Urinary bladder (tissue), 4 donors: ENCODE results near the gene SUB1. TPM values are rescaled to one million over a fixed set of nuclear protein-coding genes. Genes with fewer than 3 reads are reported as not detected.
A peak's percentile ranks its signal among the peaks of the same experiment; 100 is the strongest.

Source experiments
- DNase-seq: peaks from one replicate; pipeline ENCODE4 v3.0.0-alpha.2; 2015; ENCODE audit errors: extremely low spot score
- H3K27ac ChIP-seq: one replicate; pipeline ENCODE4 v1.5.1; 2013; ENCODE audit warnings: low read depth, mild to moderate bottlenecking, moderate library complexity
- H3K36me3 ChIP-seq: one replicate; pipeline ENCODE4 v1.6.1; 2013; ENCODE audit warnings: mild to moderate bottlenecking, moderate library complexity; ENCODE audit not compliant: insufficient read depth
- H3K4me1 ChIP-seq: one replicate; pipeline ENCODE4 v1.6.1; 2013; ENCODE audit warnings: mild to moderate bottlenecking, moderate library complexity; ENCODE audit not compliant: insufficient read depth
- H3K4me3 ChIP-seq: one replicate; pipeline ENCODE4 v1.5.1; 2013; ENCODE audit warnings: low read depth, low read length
- WGBS: extraction: QIAGEN DNeasy Blood & Tissue Kit; methylation state at CpG from one replicate; pipeline ENCODE4 v1.1.7; 2013; 5-methylcytosine and 5-hydroxymethylcytosine counted together
- polyA plus RNA-seq: library from polyadenylated mRNA; stranded (reverse); fragments of 200-250 nt; gene quantifications from one replicate; pipeline ENCODE4 v1.2.3, GENCODE V29; 2013
- total RNA-seq: library from RNA; depleted of rRNA; stranded (reverse); fragments of >200 nt; gene quantifications from one replicate; pipeline ENCODE4 v1.2.3, GENCODE V29; 2014
- donor health status: healthy with polysubstance abuse.
- donor health status: healthy.

Gene SUB1
- total and polyA plus RNA-seq, 2 donors, result 99.9 to 186 TPM

DNA sequence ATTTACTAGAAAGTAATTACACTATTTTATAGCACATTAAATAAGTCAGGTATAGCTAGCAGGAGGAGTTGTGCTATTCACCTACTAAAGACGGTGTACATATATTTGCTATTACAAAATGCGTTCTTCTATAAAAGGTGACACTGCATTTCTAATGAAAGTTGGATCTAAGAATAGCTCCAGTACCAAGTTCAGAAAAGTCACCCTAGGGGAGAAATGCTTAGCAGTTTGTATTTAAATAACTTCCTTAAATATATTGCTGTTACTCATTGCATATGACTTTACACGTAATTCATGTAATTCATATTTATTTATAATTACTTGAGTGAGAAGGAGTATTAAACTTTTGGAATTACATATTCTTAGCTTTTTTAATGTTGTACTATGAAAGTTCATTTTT is 7.0 kb upstream of the SUB1 start:
- Histone ChIP-seq H3K36me3 (no peaks in the 10 kb centered on the region), H3K4me3 (no peak overlapping the region), H3K4me1 (no peaks in the 10 kb centered on the region), H3K27ac (no peak overlapping the region)
- 88% methylated on average over 3 of the region's 3 CpGs for WGBS
- no peak for DNase-seq

DNA sequence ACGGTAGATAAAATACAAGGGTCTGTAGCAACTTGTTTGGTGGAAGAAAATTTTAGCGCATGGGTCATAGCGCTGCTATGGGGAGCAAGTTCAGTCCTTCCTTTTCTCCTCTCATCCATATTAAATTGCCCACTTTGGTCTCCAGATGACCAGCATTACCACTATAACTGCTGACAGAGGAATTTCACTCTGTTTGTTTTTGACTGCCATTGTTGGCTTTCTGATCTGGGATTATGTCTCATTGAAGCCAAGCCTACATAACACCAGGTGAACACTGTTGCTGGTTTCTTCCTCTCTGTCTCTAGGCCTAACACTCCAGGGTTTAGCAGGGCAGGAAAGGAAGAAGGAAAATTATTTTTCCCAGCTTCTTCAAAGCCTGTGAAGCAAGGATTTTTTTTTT is 6.6 kb upstream of the SUB1 start:
- no peaks in the 10 kb centered on the region for H3K36me3 ChIP-seq
- no peak for DNase-seq
- no peak overlapping the region for H3K27ac ChIP-seq
- 94% methylated on average over 3 of the region's 3 CpGs for WGBS
- H3K4me3 ChIP-seq, result no peak overlapping the region
- H3K4me1 ChIP-seq, result no peaks in the 10 kb centered on the region

DNA sequence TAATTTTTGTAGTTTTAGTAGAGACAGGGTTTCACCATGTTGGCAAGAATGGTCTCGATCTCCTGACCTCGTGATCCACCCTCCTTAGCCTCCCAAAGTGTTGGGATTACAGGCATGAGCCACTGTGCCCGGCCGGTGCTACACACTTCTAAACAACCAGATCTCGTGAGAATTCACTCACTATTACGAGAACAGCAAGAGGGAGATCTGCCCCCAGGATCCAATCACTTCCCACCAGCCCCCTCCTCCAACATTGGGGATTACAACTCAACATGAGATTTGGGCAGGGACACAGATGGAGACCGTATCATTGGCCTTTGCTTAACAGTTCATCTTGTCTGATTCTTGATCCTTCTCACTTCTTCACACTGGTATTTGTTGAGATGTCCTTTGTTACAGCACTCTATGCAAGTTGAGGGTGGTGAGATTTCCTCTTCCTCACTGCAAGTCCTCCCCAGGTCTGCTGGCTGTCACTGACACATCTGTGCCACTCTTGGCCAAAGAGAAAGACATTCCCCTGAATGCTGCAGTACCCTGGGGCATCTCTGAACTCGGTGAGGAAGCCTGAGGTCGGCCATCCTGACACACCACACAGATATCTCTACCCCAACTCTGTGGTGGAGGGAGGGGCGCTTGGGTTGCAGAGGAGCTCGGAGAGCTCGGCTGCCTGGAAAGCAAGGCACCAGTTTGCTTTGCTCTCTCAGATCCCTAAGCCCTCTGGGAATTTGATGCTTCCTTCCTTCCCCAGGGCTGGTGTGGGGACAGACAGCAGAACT is 4.2 kb upstream of the SUB1 start:
- H3K36me3 ChIP-seq, result no peaks in the 10 kb centered on the region
- H3K4me3 ChIP-seq, result no peak overlapping the region
- no peaks in the 10 kb centered on the region for H3K4me1 ChIP-seq
- no peak overlapping the region for H3K27ac ChIP-seq
- 74% methylated on average over 12 of the region's 12 CpGs for WGBS
- no peak for DNase-seq

DNA sequence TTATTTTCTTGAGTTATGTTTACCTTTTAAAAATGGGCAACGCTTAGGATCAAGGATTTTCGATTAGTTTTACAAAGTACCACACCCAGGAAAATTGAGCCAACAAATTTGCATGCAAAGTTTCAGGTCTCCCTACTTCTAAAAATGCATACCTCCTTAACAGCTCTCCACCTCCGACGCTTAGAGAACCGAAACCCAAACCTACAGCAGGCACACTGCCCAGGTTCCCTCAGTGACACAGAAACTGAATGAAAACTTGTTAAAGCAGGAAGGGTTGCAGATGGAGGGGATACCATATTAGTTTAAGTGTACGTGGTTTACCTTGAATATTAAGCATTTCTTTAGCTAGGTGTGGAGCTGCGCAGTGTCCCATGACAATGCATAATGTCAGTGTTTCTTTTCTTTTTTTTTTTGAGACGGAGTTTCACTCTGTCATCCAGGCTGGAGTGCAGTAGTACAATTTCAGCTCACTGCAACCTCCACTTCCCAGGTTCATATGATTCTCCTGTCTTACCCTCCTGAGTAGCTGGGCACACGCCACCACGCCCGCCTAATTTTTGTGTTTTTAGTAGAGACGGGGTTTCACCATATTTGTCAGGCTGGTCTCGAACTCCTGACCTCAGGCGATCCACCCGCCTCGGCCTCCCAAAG is 1.6 kb upstream of the SUB1 start:
- whole genome bisulfite sequencing, result 82% methylated on average over 16 of the region's 16 CpGs
- no peak overlapping the region for H3K4me3 ChIP-seq

DNA sequence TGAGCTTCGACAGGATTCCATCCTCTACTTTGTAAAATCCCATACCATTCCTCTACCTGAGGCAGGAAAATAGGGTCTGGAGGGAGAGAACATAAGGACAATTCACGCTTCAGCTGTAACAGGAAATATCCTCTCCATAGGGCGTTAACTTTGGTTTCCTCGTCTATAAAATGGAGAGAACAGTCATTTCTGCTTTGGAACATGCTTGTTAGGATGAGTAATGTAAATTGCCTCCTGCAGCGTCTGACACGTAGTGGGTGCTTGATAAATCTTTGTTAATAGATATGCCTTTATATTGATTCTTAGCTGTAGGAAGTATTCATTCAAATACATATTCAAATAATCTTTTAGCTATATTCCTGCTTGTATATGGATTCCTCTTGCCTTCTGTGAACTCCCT is 711 bp upstream of the SUB1 start:
- WGBS, result 78% methylated on average over 6 of the region's 6 CpGs
- DNase-seq, result no peak
- peaks cover 1% of the 10 kb centered on the region for H3K36me3 ChIP-seq
- no peaks in the 10 kb centered on the region for H3K4me1 ChIP-seq
- no peak overlapping the region for H3K4me3 ChIP-seq
- H3K27ac ChIP-seq, result no peak overlapping the region

More for the DNA sequence above, 1.6 kb upstream of the SUB1 start:
- H3K36me3 ChIP-seq, result no peaks in the 10 kb centered on the region
- no peak overlapping the region for H3K27ac ChIP-seq
- no peaks in the 10 kb centered on the region for H3K4me1 ChIP-seq
- DNase-seq, result no peak

DNA sequence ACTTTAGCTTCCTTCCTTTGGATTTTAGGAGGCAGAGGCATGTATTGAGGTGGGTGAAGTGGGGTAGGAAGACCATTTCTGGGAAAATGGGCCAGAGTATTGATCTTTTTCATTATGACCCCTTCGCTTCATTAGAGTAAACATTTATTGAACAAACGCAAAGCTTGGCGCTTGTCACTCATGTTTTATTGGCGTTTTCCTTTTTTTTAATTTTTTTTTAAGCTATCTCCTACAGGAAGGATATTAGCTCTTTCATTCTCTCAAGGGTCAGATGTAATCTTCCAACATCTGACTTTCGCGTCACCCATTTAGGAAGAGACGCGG is 273 bp upstream of the SUB1 start:
- no peak overlapping the region for H3K27ac ChIP-seq
- 28% methylated on average over 8 of the region's 8 CpGs for WGBS
- no peak for DNase-seq
- H3K4me1 ChIP-seq, result no peaks in the 10 kb centered on the region
- peaks cover 1% of the 10 kb centered on the region for H3K36me3 ChIP-seq
- H3K4me3 ChIP-seq, result peak overlapping the region; percentile 97

DNA sequence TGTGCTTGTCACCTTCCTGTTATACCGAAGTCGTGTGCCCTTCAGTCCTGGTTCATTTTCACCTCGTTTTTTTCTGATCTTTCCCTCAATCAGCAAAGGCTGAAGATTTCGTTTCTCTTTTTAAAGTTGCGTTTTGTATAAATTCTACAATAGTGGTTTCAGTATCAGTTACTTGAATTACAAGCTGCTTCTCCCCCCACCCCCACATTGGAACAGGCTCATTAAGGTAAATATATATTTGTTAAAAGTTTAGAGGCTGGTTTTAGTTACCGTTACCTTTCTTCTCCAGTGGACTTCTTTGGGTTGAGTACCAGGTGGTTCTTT is 881 bp downstream of the SUB1 start:
- under 1% methylated on average over 6 of the region's 6 CpGs for WGBS

DNA sequence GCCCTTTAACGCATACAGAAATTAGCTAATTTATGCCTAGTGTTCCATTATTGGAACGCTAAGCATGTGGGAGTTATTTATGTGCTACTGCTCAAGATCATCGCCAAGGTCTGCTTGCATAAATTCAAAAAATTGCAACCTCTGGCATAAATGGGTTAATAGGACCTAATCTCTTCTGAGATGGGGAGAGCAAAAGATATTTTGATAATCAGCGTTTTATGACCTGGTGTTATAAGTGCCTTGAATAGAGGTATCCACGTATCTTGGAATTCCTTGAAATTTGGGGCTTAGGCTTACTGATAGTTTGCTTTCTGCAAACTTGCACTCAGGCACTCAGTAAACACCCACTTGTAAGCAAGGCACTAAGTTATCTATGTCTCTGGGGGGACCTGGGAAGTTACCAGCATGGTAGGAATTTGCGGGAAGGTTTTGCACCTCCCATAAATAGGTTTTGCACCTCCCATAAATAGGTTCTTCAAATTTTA is 1.8 kb downstream of the SUB1 start:
- Histone ChIP-seq H3K27ac (no peak overlapping the region), H3K4me1 (no peaks in the 10 kb centered on the region), H3K36me3 (peaks cover 1% of the 10 kb centered on the region), H3K4me3 (no peak overlapping the region)
- no peak for DNase-seq
- 66% methylated on average over 6 of the region's 6 CpGs for WGBS

More for the DNA sequence above, 881 bp downstream of the SUB1 start:
- Histone ChIP-seq H3K27ac (peak overlapping the region; percentile 100), H3K4me1 (no peaks in the 10 kb centered on the region), H3K36me3 (peaks cover 1% of the 10 kb centered on the region), H3K4me3 (peak overlapping the region; percentile 97)
- no peak for DNase-seq

DNA sequence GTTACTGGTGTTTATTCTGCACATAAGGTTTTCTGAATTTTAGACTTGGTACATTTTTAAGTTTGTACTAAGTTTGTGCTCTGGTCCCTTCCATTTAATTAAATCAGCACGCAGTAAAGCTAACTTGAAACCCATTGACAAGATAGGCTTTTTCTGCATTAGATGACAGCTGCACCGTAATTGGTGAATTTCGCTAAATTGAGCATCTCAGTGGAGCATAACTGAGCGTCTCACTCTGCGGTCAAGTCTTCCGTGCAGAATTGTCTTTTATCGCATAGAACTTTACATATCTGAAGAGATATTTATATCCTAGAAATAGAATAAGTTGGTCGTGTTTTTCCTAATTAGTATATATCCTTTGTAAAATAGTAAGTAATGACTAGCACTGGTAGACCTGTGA is 4.1 kb downstream of the SUB1 start:
- WGBS, result 86% methylated on average over 8 of the region's 8 CpGs
- no peak overlapping the region for H3K4me3 ChIP-seq
- peaks cover 3% of the 10 kb centered on the region for H3K36me3 ChIP-seq
- no peaks in the 10 kb centered on the region for H3K4me1 ChIP-seq
- no peak overlapping the region for H3K27ac ChIP-seq
- DNase-seq, result no peak

DNA sequence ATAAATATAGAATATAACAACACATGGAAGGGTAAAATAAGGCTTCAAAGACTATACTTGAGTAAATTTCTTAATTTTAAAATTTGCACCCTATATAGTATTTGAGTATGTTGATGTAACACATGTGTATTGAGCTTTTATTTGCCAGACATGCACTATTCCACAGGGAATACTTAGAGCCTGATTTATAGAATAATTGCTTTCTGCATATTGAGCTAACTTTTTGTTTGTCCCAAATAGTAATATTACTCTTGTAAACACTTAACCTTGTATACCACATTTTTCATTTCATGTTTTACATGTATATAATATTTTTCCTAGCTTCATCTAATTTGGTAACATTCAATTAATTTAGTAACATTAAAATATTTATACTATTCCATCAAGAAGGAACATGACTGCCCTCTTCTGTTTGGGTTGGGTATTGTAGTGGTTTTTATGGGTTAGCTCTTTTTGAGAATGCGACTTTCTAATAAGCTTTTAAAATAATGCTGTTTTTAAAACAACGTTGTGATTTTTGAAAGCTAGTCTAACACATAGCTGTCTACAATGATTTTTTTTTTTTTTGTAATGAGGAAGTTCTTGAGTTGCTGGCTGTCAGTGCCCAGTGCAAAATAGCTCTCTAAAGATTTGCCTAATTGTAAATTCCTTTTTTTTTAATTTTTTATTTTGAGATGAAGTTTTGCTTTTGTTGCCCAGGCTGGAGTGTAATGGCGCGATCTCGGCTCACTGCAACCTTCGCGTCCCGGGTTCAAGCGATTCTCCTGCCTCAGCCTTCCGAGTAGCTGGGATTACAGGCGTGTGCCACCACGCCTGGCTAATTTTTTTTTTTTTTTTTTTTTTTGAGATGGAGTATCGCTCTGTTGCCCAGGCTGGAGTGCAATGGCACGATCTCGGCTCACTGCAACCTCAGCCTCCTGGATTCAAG is 4.8 kb downstream of the SUB1 start:
- H3K4me3 ChIP-seq, result no peak overlapping the region
- no peak for DNase-seq
- peaks cover 3% of the 10 kb centered on the region for H3K36me3 ChIP-seq
- H3K4me1 ChIP-seq, result no peaks in the 10 kb centered on the region
- WGBS, result 85% methylated on average over 15 of the region's 15 CpGs
- H3K27ac ChIP-seq, result no peak overlapping the region

DNA sequence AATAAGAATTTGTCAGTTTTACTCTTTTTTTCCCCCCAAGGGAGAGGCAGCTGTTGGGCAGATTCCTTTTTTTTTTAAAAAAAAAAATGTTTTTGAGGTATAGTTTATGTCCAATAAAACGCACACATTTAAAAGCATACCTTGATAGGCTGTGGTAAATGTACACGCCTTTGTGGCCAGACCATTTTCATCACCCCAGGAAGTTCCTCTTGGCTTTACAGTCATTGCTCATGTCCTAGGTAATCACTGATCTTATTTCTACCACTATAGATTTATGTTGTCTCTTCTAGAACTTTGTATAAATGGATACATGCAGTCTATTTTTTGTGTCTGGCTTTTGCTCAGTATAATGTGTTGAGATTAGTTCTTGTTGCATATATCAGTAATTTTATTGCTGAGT is 9.8 kb downstream of the SUB1 start:
- WGBS, result 76% methylated on average over 2 of the region's 2 CpGs

DNA sequence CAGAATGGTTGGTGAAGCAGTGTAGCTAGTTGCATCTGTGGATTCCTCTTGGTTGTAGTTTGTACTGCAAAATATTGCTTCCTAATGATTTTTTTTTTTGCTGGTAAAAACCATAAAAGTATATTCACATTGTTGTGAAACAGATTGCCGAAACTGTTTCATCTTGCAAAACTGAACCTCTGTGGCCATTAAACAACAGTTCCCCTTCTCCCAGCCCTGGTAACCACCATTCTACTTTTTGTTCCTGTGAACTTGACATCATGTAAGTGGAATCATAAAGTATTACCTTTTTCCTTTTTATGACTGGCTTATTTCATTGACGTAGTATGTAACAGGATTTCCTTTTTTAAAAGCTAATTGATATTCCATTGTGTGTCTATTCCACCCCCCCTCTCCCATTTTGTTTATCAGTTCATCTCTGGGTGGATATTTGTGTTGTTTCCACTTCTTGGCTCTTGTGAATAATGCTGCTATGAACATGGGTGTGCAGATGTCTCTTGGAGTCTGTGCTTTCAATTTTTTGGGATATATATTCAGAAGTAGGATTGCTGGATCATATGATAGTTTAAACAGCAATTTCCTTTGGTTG is 11.8 kb downstream of the SUB1 start:
- Histone ChIP-seq H3K4me1 (no peaks in the 10 kb centered on the region), H3K27ac (no peak overlapping the region), H3K36me3 (peaks cover 2% of the 10 kb centered on the region), H3K4me3 (no peak overlapping the region)
- 39% methylated on average over 2 of the region's 2 CpGs for whole genome bisulfite sequencing
- DNase-seq, result no peak

More for the DNA sequence above, 9.8 kb downstream of the SUB1 start:
- Histone ChIP-seq H3K36me3 (peaks cover 2% of the 10 kb centered on the region), H3K4me3 (no peak overlapping the region), H3K4me1 (no peaks in the 10 kb centered on the region), H3K27ac (no peak overlapping the region)
- no peak for DNase-seq

DNA sequence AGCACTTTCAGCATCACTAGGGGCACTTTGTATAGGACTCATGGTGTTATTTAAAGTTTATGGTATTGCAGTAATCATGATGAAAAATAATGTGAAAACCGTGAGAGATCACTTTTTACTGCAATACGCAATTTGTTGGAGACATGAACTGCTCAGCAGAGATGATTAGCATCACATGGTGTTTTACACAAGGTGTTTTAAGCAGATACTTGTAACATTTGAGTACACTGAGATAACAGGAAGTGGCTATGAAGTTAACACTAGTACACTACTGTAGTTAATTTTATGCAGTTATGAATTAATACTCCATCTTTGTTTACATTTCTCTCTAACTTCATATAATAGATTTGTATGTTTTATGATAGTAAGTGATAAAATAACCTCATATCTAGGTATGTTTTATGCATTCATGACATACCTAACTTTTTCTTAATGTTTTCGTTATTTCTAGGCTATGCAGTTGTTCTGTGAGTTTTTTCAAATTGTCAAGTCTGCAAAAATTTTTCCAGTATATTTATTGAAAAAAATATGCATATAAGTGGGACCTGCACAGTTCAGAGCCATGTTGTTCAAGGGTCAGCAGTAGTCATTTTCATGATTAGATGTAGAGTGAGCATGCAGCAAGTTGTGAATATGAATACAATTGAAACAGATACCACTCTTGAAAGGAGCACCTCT is 13.0 kb downstream of the SUB1 start:
- no peak overlapping the region for H3K27ac ChIP-seq
- WGBS, result 77% methylated on average over 3 of the region's 3 CpGs
- H3K4me1 ChIP-seq, result no peaks in the 10 kb centered on the region
- no peak for DNase-seq
- no peaks in the 10 kb centered on the region for H3K36me3 ChIP-seq
- H3K4me3 ChIP-seq, result no peak overlapping the region
